ACHN (cell line): ENCODE results near the gene GFRA1.
"Not testable (repeated sequence)": the region's sequence is repeated elsewhere in the genome, so short reads cannot be mapped to it uniquely, and the experiment has no call there.

Experiments used
- DNase-seq: peaks from one replicate; pipeline ENCODE4 v3.0.0-alpha.2; 2015
- in situ Hi-C: cut with HindIII; loops from 2 replicates; pipeline ENCODE4 v1.10.0; 2017; ENCODE audit warnings: low sequenced_read_pairs, low pct_ligation_motif_present, low pct_unique_long_range_greater_than_20kb

GFRA1 gene

DNA sequence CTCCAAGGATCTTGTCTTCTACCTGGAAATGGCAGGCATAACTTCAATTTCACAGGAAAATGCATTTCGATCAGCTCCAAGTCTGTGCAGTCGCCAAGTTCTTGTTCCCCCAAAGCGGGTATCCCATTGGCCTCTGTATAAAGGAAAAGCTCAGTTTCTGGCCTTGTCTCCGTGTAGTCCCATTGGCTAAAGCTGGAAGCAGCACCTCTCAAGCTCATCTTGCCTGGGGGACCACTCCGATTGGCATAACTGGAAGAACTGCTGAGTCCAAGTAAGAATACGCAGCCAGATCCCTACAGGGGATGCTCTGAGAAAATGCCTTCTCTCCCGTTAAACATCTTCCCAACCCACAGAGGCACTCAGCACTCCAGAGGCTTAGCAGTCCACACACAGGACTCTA is 205.2 kb downstream of the GFRA1 start:
- in situ Hi-C loops = no loop called here
- DNase-seq = no peak

DNA sequence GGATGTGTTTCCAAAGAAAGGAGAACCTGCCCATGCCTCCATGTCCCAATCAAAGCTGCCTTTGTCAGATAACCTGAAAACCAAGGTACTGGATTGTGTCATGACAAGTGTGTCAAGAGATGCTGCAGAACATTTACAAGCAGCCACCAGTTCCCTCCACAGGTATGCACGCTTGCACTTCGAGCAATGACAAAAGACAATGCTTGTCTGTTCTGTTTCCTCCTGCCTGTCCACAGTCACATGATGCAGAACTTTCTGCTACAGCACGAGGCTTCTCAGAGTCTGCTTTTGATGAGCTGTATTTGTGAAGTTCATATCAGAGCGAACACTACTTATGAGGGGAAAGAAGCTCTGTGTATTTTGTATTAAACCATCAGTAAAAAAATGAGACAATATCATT is 209.9 kb downstream of the GFRA1 start:
- in situ Hi-C loops = no loop called here
- DNase-seq = no peak

DNA sequence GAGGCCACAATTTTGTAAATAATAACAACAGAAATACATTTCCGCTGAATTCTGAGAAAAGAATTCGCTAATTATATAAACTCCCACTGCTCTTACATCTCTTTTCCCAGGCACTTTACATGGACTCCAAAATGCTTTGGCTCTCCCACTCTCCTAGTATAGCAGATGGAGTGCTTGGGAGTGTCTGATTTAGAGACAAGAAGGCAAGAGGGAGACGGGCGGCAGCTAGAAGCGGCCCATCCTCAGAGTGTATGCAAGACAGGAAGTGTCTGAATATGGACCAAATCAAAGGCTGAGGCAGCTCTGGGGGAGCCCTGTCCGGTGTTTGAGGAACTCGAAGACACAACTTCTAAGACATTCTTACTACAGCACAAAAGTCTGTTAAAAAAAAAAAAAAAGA is 212.1 kb downstream of the GFRA1 start:
- in situ Hi-C loops = no loop called here
- DNase-seq = no peak

DNA sequence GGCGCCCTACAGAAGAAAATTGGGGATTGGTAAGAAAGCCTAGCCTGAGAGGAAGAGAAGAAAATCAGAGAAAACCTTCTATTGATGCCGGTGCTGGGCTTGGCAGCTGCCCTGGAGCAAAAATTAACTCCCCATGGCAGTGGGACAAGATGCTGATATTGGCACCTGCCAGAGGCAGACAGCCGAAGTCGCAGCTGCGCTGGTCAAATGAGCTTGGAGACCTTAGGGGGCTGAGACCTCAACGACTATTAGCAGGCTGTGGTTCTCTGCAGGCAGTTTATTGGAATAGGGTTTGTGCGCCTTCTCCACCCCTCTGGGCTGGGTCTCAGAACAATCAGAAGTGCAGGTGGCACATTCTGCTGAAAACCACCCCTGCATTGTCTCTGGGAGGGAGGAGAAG is 213.7 kb downstream of the GFRA1 start:
- DNase-seq = no peak
- in situ Hi-C loops = no loop called here

DNA sequence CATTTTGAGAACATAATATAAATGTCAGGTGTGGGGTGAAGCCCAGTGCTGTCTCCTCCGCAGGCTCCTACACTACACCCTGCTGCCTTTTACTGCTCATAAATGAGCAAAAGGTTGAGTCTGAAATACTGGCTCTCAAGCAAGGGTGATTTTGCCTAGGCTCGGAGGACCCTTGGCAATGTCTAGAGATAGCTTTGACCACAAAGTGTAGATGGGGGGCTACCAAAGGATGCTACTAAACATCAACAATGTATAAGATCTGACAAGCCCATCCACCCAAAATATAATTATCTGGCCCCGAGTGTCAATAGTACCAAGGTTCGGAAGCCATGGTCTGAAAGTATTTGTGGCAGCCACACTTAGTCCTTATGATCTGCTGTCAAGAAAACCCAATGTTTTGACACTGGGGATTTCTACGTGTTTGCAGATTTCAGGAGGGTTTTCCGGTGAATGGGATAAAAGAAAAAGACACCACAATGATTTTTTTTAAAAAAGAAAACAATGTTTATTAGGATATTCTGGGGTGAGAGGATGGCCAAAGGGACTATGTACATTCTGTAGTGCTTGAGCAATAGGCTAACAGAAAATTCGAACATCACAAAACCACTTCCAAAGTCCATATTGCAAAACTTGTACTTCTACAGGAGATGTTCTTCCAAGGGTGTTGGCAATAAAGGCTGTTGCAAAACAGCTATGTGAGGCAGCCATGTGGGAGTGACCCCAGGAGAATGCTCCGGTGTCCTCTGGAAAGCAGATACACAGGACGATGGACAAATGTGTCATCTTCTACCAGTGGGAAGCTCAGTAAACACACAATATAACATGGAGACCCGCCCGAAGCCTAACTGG is 216.3 kb downstream of the GFRA1 start:
- no peak for DNase-seq
- in situ Hi-C loops = no loop called here

DNA sequence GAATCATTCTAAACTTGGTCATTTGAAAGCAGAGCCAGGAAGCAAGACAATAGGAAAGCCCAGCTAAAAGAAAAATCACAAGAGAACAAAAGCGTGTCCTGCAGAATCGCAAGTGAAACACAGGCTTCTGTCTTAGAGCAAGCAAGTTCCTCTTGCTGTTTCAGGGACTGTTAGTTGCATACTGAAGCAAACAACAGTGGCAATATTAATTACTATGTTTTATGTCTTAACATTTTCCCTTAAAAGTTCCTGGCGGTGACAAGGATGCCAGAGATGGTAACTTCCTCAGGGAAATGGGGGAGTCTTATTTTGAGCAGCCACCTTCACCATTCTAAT is 217.1 kb downstream of the GFRA1 start:
- DNase-seq = no peak
- in situ Hi-C loops = no loop called here

DNA sequence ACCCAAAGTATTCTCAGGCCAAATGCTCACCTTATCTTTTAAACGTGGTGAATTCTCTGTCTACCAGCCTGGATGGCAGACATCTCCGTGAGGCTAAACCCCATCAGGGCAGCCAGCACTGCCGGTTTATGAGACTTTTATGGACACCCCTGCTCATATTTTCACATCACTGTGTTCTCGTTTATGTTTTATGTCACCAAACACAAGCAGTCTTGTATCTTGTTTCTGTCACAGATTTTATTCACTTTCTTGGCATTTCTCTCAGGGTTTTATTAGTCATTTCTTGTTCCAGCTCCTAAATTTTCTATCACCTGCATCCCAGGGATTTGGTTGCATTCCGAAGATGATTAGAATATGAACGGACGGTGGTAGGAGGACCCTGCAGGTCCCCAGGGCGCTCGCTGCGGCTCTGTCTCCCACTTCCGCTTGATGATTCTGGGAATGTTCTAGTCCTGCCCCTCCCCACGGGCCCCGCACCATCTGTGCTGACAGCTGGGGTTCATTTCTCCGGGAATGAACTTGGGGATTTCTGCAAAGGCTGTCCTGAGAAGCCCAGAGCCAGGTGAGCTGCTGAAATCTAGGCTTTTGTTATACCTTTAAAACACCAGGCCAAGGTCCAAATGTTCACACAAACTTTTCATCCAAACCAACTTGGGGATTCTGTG is 217.6 kb downstream of the GFRA1 start:
- no peak for DNase-seq

DNA sequence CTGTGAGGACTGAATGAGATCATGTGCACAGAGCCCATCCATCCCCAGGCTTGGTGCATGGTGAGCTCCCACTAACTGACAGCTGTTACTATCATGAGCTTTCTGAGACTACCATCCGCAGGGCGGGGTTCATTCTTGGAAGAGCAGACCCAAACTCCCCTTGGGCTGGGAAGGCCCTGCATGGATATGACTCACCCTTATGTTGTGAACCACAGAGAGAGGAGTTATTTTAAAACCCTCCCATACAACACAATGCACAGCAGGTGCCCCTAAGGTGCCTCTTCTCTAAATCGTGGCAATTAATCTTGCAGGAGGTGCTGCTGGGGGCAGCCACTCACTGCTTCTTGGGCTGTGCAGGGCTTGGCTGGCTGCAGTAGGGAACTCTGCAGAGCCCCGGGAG is 219.1 kb downstream of the GFRA1 start:
- in situ Hi-C loops = no loop called here
- DNase-seq = no peak

More for the DNA sequence above, 217.6 kb downstream of the GFRA1 start:
- in situ Hi-C loops = no loop called here

DNA sequence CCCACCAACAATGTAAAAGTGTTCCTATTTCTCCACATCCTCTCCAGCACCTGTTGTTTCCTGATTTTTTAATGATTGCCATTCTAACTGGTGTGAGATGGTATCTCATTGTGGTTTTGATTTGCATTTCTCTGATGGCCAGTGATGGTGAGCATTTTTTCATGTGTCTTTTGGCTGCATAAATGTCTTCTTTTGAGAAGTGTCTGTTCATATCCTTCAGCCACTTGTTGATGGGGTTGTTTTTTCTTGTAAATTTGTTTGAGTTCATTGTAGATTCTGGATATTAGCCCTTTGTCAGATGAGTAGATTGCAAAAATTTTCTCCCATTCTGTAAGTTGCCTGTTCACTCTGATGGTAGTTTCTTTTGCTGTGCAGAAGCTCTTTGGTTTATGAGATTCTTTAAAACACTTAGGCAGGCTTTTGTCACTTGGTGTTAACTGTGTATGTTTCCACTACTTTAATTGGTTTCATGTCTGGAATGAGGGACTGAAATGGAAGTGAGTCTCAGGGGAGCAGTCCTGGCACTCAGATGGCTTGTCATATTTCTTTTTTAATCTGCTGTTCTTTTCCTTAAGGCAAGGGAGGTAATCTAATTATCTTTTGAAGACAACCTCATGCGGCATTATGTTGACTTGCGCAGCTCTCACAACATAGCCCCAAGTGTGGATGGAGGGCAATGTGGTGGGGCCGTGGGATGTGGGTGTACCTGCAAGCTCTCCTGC is 219.8 kb downstream of the GFRA1 start:
- DNase-seq, in situ Hi-C loops: not testable (repeated sequence)

DNA sequence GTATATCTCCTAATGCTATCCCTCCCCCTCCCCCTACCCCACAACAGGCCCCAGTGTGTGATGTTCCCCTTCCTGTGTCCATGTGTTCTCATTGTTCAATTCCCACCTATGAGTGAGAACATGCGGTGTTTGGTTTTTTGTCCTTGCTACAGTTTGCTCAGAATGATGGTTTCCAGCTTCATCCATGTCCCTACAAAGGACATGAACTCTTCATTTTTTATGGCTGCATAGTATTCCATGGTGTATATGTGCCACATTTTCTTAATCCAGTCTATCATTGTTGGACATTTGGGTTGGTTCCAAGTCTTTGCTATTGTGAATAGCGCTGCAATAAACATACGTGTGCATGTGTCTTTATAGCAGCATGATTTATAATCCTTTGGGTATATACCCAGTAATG is 220.5 kb downstream of the GFRA1 start:
- in situ Hi-C loops, DNase-seq: not testable (repeated sequence)

DNA sequence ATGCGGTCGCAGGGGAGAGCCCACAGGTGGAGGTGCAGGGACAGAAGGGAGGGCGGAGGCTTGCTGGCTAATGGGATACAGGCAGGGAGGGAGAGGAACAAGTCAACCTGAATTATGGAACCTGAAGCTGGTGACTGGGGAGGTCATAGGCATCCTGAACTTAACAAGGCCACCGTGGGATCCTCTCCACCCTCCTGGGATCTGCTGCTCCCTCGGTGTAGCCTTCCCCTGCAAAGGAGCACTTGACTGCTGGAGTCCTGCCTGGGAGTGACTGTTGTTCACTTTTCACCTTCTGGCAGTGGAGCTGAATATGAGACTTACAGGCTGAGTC is 223.1 kb downstream of the GFRA1 start:
- no peak for DNase-seq
- in situ Hi-C loops = no loop called here

DNA sequence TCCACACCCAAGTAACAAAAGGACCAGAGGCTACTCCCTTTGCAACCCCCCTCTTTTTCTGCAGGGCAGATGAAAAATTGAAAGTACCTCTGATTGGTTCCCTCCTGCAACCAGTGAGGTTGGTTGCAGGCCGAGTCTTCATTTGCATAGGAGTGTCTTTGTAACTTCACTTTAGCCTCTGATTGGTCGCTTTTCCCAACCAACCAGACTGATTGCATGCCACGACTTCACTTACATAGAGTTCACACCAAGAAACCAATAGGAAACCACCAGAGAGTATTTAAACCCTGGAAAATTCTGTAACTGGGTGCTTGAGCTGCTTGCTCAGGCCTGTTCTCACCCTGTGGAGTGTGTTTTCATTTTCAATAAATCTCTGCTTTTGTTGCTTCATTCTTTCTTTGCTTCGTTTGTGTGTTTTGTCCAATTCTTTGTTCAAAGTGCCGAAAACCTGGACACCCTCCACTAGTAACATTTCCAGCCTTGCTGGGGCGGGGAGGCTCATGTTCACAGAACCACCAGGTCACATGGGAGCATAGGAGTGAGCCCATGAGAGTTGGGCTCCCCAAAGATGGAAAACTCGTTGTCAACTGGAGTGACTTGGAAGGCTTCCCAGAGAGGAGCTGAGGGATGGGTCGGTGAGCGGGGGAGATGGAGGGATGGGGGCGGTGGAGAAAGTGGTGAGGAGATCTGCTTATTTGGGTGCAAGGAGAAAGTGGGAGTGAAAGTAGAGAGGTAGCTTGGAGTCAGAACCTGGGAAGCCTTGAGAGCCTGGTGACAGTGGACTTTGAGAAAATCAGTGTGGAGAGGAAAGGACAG is 223.6 kb downstream of the GFRA1 start:
- in situ Hi-C loops = no loop called here
- DNase-seq = no peak

DNA sequence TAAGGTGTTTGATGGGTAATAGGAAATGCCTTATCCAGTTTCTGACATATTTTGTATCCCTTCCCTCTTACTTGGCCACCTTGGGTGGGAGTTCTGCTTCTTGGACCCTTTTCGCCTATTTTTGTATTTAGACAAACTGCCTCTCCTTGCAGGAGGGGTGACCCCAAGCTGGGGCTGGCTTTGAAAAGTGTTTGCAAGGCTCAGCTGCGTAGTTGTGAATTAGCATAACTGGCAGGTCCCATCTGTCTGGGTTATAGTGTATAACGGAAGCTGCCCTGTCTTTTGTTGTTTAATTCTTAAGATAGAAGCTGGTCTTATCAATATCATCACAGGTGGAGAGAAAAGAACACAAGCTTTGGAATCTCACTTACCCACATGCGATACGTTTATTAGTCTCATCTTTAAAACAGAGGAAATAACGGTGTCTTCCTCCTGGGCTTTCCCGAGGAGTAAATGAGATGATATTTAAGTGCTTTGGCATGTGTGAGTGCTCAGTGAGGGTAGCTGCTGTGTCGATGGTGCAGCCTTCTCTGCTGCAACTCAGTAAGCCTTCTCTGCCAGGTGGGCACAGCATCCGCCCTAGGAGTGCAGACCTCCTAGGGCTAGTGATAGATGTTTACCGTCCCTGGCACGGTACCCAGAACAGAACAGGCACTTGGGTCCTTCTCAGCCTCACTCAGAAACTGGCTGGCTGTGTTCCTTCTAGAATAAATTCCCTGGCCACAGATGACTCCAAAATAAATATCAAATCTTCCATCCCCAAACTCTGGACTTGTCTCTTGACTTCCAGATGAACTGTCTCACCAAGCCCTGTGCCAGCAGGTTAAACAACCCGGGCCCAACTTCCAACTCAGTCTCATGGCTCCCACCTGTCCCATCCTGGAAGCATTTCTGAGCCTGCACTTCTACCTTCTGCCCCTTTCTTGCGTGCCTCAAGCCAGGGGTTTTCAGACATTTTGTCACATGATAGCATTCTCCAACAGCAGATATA is 227.3 kb downstream of the GFRA1 start:
- no peak for DNase-seq
- in situ Hi-C loops = no loop called here

DNA sequence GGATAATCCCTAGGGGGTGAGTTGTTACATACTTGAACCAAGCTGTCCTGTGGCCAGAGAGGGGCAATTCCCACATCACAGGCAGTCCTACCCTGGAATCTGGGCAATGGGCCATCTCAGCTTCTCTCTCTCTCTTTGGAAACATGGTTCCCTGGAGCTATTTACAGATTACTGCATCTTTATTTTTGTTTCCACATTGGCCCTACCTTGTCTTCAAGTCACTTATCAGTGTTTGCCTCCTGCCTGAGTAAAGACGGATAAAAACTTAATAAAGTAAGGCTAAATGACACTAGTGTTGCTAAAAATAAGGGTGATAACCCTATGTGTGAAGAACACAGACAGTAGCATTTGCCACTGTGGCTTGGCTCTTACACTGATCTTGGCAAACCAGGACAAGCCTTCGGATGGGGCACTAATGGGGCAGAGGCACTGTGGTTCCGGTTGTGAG is 228.2 kb downstream of the GFRA1 start:
- in situ Hi-C loops = no loop called here
- no peak for DNase-seq

DNA sequence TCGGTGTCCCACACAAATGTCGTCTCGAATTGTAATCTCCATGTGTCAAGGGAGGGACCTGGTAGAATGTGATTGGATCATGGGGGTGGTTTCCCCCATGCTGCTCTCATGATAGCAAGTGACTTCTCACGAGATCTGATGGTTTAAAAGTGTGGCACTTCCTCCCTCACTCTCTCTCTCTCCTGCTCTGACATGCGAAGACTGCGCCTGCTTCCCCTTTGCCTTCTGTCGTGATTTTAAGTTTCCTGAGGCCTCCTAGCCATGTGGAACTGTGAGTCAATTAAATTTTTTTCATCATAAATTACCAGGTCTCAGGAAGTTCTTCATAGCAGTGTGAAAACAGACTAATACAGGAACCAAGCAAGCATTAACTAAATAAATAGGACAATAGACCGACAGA is 229.1 kb downstream of the GFRA1 start:
- in situ Hi-C loops = no loop called here

DNA sequence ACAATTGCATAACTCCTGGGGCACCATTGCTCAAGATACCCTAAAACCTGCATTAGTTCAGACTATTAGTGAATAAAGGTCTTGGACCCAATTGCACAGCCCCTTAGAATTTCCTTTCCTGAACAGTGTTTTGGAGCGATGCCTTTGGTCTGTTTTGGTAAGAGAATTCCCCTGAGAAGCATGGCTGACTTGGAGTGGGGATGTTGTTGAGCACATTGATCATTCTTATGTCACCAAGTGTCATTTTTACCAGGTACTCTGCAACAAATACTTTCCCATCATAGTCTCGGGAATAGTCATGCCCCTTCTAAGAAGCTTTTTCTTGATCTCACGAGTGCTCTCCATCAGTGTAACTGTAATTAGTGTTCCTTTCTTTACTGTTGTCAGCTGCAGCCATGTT is 229.7 kb downstream of the GFRA1 start:
- in situ Hi-C loops = no loop called here

More for the DNA sequence above, 229.1 kb downstream of the GFRA1 start:
- no peak for DNase-seq

DNA sequence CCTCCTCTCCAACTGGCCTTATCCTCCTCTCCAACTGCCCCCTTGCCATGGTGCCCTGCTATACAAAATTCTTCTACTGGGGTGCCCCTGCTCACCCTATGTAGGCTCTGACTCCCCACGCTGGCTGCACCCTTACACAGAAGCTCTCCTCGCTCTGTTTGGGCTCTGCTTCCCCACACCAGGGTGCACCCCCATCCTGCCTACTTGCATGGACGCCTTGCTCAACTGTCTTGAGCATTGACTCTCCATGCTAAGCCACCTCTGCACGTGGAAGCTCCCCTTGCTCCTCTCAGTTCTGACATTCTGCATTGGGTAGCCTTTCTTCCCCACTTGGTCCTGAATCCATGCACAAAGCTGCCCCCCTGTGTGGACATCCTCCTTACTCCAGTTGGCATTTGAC is 231.1 kb downstream of the GFRA1 start:
- no peak for DNase-seq
- in situ Hi-C loops = no loop called here

More for the DNA sequence above, 229.7 kb downstream of the GFRA1 start:
- DNase-seq = no peak

DNA sequence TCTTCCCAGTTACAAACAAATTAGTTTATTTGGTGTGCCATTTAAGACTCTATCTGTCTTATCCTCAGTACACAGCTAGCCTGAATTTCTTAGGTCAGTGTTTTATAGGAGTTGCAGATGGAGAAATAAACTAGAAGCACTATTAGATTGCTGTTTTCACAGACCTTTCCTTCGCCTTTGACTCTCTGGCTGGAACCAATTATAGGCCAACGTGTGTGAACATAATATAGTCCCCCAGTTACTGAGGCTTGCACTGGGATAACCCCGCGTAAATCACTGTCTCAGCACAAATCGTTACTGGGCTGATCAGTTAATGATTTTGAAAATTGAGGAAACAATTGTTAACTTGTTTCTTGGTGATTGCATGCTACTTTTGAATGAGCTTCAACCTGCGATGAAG is 233.4 kb downstream of the GFRA1 start:
- in situ Hi-C loops = no loop called here

More for the DNA sequence above, 233.4 kb downstream of the GFRA1 start:
- no peak for DNase-seq
